ENCODE measurements around the gene SRPK3. TPM values are rescaled to one million over a fixed set of nuclear protein-coding genes. Genes with fewer than 3 reads are reported as not detected.

Gene SRPK3
- total RNA-seq, 1 donor from 2014 or later: 52.8 TPM

- Histone ChIP-seq H3K4me1 (peaks cover 48% of the 10 kb centered on the region), H3K4me3 (no peak overlapping the region), H3K27ac (replicated peaks) (no peak overlapping the region), H3K9me3 (replicated peaks) (no peaks in the 10 kb centered on the region), H3K27me3 (ENCODE audit: low read depth) (no peaks in the 10 kb centered on the region), H3K36me3 (peaks cover 14% of the 10 kb centered on the region)
- TF ChIP-seq CTCF (IDR thresholded peaks at IDR 0.05; ENCODE audit: borderline replicate concordance): no peak
- intact Hi-C loops (cut with micrococcal nuclease): no loop called here
- no peak for DNase-seq
Measured at GRCh38 chrX:153791104-153791852, 10.4 kb downstream of the SRPK3 start.

DNA sequence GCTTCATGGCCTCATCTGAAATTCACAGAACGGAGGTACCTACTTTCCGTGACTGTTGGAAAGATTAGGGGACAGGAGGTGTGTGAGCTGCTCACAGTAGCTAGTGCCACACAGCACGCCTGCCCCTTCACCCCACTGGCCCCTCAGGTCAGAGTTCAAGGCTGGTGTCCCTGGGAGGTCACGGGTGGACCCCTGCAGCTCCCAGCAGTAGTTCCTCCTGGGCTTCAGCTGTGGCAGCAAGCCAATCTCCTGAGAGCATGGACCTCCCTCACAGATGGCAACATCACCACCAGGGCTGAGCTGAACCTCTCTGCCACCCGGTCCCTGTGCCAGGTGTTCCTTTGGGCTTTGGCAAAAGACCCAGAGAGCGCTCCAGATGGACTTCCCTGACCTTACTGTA, 11.5 kb downstream of the SRPK3 start:
- Histone ChIP-seq H3K27ac (replicated peaks) (peak overlapping the region; percentile 98), H3K4me1 (peaks cover 53% of the 10 kb centered on the region), H3K9me3 (replicated peaks) (no peaks in the 10 kb centered on the region), H3K27me3 (ENCODE audit: low read depth) (no peaks in the 10 kb centered on the region), H3K4me3 (peak overlapping the region; percentile 82), H3K36me3 (peaks cover 10% of the 10 kb centered on the region)
- intact Hi-C loops (cut with micrococcal nuclease): no loop called here
- DNase-seq: no peak
- no peak for TF ChIP-seq CTCF (IDR thresholded peaks at IDR 0.05; ENCODE audit: borderline replicate concordance)

DNA sequence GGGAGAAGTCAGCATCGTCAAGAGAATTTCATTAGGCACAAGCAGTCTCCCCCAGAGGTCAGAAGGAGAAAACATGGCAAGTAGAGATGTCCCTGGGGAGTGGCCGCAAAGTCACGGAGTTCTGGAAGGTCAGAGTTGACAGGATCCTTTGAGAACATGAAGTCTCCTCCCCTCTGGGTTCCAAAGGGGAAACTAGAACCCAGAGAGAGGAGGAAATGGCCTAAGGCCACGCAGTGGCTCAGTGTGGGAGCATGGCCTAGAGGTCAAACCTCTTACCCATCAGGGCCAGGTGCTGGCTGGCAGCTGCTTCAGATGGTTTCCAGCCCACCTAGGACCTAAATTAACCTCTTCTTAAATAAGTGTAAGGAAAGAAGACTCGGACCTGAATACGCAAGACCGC, 12.4 kb downstream of the SRPK3 start:
- Histone ChIP-seq H3K27ac (replicated peaks) (peak overlapping the region; percentile 98), H3K36me3 (peaks cover 15% of the 10 kb centered on the region), H3K4me3 (peak overlapping the region; percentile 82), H3K4me1 (peaks cover 53% of the 10 kb centered on the region), H3K27me3 (ENCODE audit: low read depth) (no peaks in the 10 kb centered on the region), H3K9me3 (replicated peaks) (no peaks in the 10 kb centered on the region)
- intact Hi-C loops (cut with micrococcal nuclease): no loop called here
- DNase-seq: no peak
- TF ChIP-seq CTCF (IDR thresholded peaks at IDR 0.05; ENCODE audit: borderline replicate concordance): no peak

DNA sequence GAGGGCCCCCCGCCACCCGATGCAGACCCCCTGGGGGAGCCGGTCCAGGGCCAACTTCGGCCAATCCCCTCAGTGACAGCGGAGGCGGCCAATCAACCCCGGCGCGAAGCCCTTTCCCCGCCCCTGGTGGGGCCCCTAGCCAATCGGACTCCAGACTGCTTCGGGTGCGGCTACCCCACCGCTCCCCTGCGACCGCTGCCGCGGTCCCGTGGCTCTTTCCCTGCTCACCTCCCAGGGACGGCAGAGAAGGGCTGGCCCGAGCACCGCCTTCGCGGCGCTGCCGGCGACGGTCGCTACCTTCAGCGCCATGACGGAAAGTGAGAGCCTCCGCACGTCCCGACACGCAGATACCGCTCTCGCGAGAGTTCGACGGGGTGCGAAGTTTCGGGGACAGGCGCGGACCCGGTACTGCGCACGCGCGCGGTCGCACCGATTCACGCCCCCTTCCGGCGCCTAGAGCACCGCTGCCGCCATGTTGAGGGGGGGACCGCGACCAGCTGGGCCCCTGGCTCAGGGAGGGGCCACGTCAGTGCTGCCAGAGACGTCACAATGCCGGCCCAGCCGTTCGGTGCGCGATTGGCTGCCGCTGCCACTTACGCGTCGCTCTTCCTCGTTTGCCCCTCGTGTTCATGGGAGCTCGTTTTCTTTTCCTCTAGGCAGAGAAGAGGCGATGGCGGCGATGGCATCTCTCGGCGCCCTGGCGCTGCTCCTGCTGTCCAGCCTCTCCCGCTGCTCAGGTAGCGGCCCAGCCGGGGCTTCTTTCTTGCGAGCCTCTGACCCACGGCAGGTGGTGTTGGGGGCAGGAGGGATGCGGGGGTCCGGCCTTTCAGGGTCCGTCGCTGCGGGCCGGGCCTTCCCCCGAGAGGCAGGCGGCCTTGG, 13.4 kb downstream of the SRPK3 start, which contains the start of the genes IDH3G and SSR4:
TSS of gene IDH3G (minus strand) at position 358 of the 879 bp plus-strand sequence. CDS start at position 309, 49 bp downstream.
TSS of gene SSR4 (plus strand) at position 651 of the 879 bp plus-strand sequence. CDS start at position 671, 20 bp downstream.
- DNase-seq: peak; percentile 90
- Histone ChIP-seq H3K4me3 (peak within 1 kb of the TSS; percentile 82), H3K27me3 (ENCODE audit: low read depth) (no peaks in the 10 kb centered on the region), H3K9me3 (replicated peaks) (no peaks in the 10 kb centered on the region), H3K4me1 (peaks cover 53% of the 10 kb centered on the region), H3K36me3 (peaks cover 21% of the 10 kb centered on the region), H3K27ac (replicated peaks) (peak within 1 kb of the TSS; percentile 98)
- intact Hi-C loops (cut with micrococcal nuclease): no loop called here
- peak; percentile 35 for TF ChIP-seq CTCF (IDR thresholded peaks at IDR 0.05; ENCODE audit: borderline replicate concordance)

All from left ventricle myocardium inferior (tissue), 1 donor.